Activated CD8-positive, alpha-beta memory T cell treated with anti-CD3 and anti-CD28 coated beads, Interleukin-2, amount 50 U/mL, for 24 hours (primary cell): ENCODE results near the gene PTPRN2.
"Not testable (repeated sequence)": the region's sequence is repeated elsewhere in the genome, so short reads cannot be mapped to it uniquely, and the experiment has no call there.

Experiments used
- DNase-seq: peaks from one replicate; pipeline ENCODE4 v3.0.0-alpha.2; 2020; ENCODE audit errors: extremely low read depth

The PTPRN2 gene

GRCh38 chr7:158053183-158053915 is 534.3 kb downstream of the PTPRN2 start:
- DNase-seq, result no peak

- no peak for DNase-seq
These were observed 535.1 kb downstream of the PTPRN2 start for GRCh38 chr7:158052381-158053060.

- DNase-seq, result no peak
These were observed 535.8 kb downstream of the PTPRN2 start for GRCh38 chr7:158051776-158052175.

- no peak for DNase-seq
These were observed 536.5 kb downstream of the PTPRN2 start for GRCh38 chr7:158050978-158051651.

GRCh38 chr7:158050441-158050977 is 537.1 kb downstream of the PTPRN2 start:
- DNase-seq, result no peak

GRCh38 chr7:158049271-158049670 is 538.4 kb downstream of the PTPRN2 start:
- no peak for DNase-seq

- no peak for DNase-seq
These were observed 539.1 kb downstream of the PTPRN2 start for GRCh38 chr7:158048569-158048968.

GRCh38 chr7:158047391-158048059 is 540.1 kb downstream of the PTPRN2 start:
- no peak for DNase-seq

GRCh38 chr7:158046246-158046645 is 541.4 kb downstream of the PTPRN2 start:
- not testable (repeated sequence) for DNase-seq

- DNase-seq, result no peak
These were observed 543.2 kb downstream of the PTPRN2 start for GRCh38 chr7:158044482-158044823.

GRCh38 chr7:158043551-158044481 is 543.8 kb downstream of the PTPRN2 start:
- no peak for DNase-seq

- DNase-seq, result no peak
These were observed 545.3 kb downstream of the PTPRN2 start for GRCh38 chr7:158042156-158042880.

- no peak for DNase-seq
These were observed 547.4 kb downstream of the PTPRN2 start for GRCh38 chr7:158040199-158040598.

GRCh38 chr7:158039270-158039669 is 548.4 kb downstream of the PTPRN2 start:
- DNase-seq, result no peak

GRCh38 chr7:158037211-158037610 is 550.4 kb downstream of the PTPRN2 start:
- no peak for DNase-seq

GRCh38 chr7:158035343-158035742 is 552.3 kb downstream of the PTPRN2 start:
- no peak for DNase-seq

- no peak for DNase-seq
These were observed 553.1 kb downstream of the PTPRN2 start for GRCh38 chr7:158034571-158034970.

GRCh38 chr7:158033925-158034324 is 553.7 kb downstream of the PTPRN2 start:
- not testable (repeated sequence) for DNase-seq

- no peak for DNase-seq
These were observed 554.4 kb downstream of the PTPRN2 start for GRCh38 chr7:158033196-158033595.

- DNase-seq, result no peak
These were observed 555.0 kb downstream of the PTPRN2 start for GRCh38 chr7:158032561-158033115.
